ENCODE data around the gene THRA.
A peak's percentile ranks its signal among the peaks of the same experiment; 100 is the strongest.

Gene THRA

GRCh38 chr17:40026816-40027613 lies 35.8 kb upstream of the THRA start:
- peak; percentile 87 for DNase-seq

- DNase-seq, result no peak
Measured at GRCh38 chr17:40027614-40028012, 35.2 kb upstream of the THRA start.

DNA sequence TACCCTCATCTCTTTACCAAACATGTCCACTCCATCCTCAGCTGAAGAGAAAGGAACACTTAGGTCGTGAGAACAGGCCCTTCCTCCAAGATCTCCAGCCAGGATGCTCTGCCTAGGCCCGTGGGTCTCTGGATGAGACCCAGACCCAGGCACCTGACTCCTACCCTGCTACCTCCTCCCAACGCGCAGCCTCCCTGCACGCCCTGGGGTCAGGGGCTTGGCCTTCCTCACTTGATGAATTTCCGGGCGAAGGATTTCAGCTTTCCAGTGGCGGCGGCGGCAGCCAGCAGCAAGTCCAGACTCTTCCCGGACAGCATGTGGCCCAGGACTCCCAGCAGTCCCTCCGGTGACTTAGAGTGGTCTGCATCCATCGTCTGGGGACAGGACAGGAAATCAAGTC lies 34.2 kb upstream of the THRA start:
- no peak for DNase-seq

GRCh38 chr17:40031706-40032105 lies 31.1 kb upstream of the THRA start:
- DNase-seq, result no peak

GRCh38 chr17:40032322-40033320 lies 30.1 kb upstream of the THRA start:
- DNase-seq, result no peak

GRCh38 chr17:40033339-40033738 lies 29.4 kb upstream of the THRA start:
- DNase-seq, result no peak

DNA sequence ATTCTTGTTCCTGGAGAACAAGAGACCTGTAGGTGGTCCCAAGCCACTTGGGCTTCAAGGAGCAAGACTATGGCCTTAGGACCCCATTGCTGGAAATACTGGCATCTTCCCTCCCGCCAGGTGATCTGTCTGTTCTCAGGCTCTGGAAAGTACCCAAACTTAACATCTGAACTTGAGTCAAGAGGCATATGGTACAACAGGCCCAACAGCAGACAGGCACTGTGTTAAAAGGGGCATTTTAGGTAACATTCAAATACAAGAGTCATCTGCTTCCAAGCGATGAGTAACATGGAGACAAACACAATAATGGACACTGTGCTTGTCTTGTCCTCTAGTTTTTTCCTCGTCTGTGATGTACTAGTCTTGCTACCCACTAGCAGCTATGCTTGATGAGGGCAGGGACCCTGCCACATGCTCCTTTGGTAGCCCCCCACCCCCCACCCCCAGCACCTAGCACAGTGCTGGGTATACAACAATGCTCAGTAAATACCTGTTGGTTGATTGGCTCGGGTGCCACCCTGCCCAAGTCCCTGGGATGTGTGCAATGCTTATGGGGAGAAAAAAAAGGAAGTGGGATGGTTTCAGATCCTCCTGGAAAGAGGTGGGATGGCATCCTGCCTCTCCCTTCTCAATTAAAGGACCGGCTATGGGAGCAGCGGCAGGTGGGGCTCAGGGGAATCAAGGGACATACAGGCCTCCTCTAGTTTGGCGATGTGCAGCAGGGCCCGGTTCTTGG lies 28.2 kb upstream of the THRA start:
- no peak for DNase-seq

DNA sequence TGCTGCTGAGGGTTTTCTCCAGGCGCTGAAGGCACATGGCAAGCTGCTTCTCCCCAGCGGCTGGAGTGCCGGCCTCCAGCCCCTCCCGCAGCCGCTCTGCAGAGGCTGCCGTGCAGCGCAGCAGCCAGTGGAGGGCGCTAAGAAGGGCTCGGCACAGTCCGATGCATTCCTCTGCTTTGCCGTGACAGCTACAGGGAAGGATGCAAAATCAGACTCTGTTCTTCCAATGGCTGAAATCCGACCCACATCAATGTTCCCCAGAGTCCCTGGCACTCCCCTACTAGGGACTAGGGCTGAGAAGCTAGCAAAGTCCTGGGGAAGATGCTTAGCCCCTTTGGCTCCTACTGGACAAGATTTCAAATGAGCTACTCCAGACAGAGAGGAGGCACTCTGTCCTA lies 27.6 kb upstream of the THRA start:
- no peak for DNase-seq

DNA sequence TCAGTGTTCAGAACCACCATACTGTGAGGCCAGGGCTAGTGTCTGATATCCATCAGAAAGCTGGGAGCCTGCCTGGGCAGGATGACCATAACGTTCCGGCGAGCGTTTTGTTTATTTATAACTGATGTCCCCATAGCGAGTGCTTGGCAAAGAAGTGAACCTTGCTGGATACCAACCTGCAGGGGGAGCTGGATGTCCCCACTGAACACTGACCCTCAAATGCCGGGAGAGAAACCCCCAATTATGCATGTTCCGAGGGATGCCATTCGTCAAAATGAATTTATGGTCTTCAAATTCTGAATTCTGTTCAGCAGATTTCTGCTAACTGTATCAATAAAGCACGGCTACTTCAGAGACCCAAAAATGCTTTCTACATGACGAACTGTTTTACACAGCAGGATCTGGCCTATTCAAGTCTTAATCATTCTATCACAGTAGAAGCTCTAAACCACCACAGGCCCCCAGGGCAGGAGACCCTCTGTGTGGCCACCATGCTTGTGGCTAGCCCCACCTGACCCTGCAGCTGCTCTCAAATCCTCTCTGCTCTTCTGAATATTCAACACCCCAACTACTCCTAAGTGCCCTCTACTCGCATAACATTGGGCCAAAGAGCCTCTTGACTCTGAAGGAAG lies 23.8 kb upstream of the THRA start:
- DNase-seq, result no peak

- no peak for DNase-seq
Measured at GRCh38 chr17:40041196-40041595, 21.6 kb upstream of the THRA start.

GRCh38 chr17:40056379-40057015 lies 6.3 kb upstream of the THRA start:
- no peak for DNase-seq

- DNase-seq, result no peak
Measured at GRCh38 chr17:40058186-40058784, 4.5 kb upstream of the THRA start.

DNA sequence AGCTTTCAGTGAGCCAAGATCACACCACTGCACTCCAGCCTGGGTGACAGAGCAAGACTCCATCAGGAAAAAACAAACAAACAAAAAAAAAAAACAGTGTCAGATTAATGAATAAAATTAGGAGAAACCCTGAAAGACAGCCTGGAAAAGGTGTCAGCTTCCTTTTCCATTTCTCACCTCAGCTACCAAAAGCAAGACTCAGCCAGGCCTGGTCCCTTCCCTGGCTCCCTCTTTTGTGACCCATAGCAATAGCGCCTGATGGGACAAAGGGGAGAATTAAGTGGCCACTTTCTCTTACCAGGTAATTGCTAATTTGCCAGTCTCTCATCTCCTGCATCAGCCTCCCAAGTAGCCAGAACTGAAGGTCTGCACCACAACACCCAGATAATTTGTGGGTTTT lies 3.9 kb upstream of the THRA start:
- no peak for DNase-seq

DNA sequence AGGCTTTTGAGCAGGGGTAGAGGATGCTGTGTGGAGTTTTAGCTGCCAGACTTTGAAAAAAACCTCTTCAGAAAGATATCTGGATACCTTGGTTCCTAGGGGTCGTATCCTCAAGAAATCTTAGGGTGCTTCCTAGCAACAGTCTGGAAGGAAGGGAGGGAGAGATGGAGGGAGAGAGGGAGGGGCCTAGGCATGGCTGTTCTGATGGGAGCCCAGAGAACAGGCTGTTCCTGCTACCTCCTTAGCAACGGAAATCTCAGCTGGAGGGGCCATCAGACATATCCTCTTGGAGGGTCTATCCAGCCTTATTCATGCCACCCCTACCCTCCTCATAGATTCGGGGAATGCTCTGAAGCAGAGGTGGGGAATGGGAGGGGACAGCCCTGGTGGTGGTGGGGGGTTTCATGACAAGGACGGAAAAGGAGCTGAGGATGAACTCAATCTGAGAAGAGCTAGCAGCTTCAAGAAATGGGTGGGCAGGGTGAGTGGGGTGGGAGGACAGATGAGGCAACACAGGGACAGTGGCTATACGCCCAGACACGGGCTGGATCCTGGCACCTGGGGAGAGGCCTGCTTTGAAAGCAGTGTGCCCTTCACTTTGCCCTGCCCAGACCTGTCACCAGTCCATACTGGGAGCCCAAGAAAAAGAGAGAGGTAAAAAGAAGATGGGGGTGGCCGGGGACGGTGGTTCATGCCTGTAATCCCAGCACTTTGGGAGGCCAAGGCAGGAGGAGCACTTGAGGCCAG lies 2.9 kb upstream of the THRA start:
- DNase-seq, result no peak

DNA sequence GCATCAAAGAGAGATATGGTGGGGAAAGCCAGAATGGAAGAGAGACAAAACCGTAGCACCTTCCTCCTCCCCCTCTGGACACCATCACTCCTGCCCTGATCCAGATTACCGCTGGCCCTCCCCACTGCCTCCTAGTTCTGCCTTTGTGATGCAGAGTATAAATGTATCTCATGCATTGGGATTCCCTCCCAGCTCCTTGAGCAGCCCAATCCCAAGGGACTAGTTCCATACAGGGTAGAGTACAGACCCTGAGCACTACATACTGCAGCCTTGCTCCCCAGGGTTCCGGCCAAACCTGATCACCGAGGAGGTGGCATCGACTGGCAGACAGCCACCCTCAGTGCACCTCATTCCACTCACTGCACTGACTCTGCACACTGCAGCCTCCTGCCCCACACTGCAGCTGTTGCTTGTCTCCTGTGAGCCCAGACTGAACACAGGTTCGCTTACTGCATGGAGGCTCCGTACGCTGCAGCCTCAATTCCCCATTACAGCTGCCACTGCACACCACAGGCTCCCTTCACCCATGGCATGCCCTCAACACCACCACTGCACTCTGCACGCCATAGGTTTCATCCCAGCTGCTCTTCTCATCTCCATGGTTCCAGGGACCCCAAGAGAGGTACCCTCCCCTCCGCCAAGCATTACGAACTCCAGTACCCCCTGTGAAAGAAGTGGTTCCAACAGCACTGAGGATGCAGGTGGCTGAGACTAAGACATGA lies 1.7 kb upstream of the THRA start:
- DNase-seq, result no peak

- DNase-seq, result no peak
Measured at GRCh38 chr17:40061609-40062038, 1.1 kb upstream of the THRA start.

DNA sequence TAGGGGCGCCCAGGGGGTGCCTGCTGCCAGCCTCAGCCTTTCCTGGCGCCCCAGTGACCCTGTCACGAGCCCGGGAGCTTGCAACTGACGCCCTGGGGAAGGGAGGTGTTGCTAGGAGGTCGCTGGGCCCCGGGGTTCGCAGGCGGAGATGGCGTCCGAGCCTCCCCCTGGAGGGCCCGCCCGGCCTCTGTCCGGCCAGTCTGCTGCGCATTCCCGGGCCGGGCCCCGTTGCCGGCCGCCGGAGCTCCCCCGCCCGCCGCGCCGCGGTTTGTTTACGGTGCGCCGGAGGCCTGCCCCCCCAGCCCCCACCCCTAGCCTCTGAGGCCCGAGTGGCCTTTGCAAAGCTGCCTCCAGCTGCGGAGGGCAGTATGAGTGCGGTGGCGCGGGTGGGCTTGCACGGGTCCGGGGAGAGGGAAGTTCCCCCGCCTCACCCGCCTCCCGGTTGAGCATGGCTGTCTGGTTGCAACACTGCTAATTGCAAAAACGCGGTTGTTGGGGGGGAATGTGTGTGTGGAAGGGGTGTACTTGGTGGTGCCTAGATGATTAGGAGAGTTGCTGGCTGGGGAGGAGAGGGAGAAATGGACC lies 514 bp downstream of the THRA start:
- DNase-seq, result no peak

GRCh38 chr17:40063901-40064531 lies 1.3 kb downstream of the THRA start:
- DNase-seq, result no peak
